ENCODE data around the gene SLC12A8.

DNA sequence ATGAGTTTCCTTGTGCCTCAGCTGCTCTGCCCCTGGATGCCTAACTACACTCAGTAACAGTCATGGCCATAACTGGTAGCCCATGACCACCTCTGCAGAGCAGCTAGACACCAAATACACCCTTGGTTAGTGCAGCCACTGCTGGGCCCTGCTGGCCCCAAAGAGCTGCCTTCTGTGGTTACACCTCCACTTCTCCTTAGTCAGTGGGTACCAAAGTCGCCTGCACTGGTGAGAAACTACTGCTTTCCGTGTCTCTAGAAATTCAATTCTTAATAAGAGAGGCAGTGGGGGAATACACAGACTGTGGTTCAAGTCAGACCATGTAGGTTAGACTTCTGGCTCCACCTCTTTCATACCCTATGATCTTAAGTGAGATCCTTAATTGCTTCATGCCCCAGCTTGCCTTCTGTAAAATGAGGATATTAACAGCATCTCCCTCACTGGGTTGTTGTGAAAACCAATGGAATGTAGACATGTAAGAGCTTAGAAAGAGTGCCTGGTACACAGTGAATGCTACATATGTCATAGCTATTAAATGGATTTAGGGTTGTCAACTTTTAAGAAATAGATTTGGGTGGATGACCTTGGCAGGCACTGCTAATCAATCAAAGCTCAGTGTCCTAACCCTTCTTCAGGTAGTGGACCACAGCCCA, 174.9 kb downstream of the SLC12A8 start:
- TF ChIP-seq, protein P1, sequence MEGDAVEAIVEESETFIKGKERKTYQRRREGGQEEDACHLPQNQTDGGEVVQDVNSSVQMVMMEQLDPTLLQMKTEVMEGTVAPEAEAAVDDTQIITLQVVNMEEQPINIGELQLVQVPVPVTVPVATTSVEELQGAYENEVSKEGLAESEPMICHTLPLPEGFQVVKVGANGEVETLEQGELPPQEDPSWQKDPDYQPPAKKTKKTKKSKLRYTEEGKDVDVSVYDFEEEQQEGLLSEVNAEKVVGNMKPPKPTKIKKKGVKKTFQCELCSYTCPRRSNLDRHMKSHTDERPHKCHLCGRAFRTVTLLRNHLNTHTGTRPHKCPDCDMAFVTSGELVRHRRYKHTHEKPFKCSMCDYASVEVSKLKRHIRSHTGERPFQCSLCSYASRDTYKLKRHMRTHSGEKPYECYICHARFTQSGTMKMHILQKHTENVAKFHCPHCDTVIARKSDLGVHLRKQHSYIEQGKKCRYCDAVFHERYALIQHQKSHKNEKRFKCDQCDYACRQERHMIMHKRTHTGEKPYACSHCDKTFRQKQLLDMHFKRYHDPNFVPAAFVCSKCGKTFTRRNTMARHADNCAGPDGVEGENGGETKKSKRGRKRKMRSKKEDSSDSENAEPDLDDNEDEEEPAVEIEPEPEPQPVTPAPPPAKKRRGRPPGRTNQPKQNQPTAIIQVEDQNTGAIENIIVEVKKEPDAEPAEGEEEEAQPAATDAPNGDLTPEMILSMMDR (conservative IDR thresholded peaks at IDR 0.05) = no peak
- no peak for TF ChIP-seq ZFX (IDR thresholded peaks at IDR 0.05)

Measured in C4-2B (cell line).